ENCODE data around the gene CDC37L1. TPM values are rescaled to one million over a fixed set of nuclear protein-coding genes. Genes with fewer than 3 reads are reported as not detected.

Gene CDC37L1
- total and polyA plus RNA-seq, 2 of the 8 experiments (the other 6 are each of a cell fraction or from before 2014, with no cell fraction given): 4.6 to 23.8 TPM

- TF ChIP-seq ATF2 (IDR thresholded peaks at IDR 0.05; ENCODE audit: low read length) (no peak), RAD21 (IDR thresholded peaks at IDR 0.05 in 1 of 2, conservative IDR thresholded peaks at IDR 0.05 in 1 of 2; ENCODE audit: low read depth in 2 of 2, low read length in 2 of 2) (no peak), POLR2A (IDR thresholded peaks at IDR 0.05; ENCODE audit: control extremely low read depth in 1 of 2, low read depth in 2 of 2, low read length in 2 of 2) (no peak), ASH2L (IDR thresholded peaks at IDR 0.05; ENCODE audit: low read length) (no peak)
- TF ChIP-seq, protein P1, sequence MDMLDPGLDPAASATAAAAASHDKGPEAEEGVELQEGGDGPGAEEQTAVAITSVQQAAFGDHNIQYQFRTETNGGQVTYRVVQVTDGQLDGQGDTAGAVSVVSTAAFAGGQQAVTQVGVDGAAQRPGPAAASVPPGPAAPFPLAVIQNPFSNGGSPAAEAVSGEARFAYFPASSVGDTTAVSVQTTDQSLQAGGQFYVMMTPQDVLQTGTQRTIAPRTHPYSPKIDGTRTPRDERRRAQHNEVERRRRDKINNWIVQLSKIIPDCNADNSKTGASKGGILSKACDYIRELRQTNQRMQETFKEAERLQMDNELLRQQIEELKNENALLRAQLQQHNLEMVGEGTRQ (IDR thresholded peaks at IDR 0.05; ENCODE audit: low read length): no peak
Measured at GRCh38 chr9:4689687-4690104, 10.3 kb downstream of the CDC37L1 start (continued).
